ENCODE data around the gene NPLOC4.
A peak's percentile ranks its signal among the peaks of the same experiment; 100 is the strongest.

The NPLOC4 gene

DNA sequence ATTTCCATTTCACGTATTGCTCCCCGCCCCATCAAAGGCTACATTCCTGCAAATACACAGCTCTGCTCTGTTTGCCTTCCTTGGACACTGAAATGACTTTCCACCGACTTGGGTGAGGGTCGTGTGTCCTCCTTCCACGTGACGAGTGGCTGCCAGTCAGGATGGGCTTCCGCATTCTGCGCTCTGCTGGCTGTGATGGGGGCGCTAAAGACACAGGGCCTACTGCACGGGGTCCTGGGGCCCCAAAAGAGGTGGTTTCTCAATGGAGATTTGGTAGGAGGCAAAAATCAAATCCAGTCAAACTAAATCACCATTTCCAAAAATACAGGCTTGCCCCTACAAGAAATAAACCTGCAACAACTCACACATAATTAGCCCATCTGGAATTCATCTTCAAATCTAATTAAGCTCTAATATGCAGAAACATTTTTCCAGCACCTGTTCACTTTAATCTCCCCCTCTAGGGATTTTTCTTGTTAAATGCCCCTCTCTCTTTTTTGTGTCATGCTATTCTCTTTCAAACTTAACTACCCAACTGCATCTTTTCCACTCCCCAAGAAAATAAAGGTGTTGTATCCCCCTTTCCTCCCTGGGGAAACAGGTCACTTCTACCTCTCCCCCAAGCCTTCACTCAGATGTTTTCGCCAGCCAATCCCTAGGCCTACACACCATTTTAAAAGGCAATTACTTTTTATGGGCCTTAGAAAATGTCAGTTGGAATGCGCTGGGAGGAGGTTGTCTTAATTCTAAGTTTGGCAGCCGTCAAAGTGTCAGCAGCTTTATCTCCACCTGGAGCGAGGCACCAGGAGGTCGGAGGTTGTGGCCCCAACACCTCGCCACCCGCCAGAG is 62.9 kb downstream of the NPLOC4 start (continued):
- TF ChIP-seq, protein P1, sequence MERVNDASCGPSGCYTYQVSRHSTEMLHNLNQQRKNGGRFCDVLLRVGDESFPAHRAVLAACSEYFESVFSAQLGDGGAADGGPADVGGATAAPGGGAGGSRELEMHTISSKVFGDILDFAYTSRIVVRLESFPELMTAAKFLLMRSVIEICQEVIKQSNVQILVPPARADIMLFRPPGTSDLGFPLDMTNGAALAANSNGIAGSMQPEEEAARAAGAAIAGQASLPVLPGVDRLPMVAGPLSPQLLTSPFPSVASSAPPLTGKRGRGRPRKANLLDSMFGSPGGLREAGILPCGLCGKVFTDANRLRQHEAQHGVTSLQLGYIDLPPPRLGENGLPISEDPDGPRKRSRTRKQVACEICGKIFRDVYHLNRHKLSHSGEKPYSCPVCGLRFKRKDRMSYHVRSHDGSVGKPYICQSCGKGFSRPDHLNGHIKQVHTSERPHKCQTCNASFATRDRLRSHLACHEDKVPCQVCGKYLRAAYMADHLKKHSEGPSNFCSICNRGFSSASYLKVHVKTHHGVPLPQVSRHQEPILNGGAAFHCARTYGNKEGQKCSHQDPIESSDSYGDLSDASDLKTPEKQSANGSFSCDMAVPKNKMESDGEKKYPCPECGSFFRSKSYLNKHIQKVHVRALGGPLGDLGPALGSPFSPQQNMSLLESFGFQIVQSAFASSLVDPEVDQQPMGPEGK (tag by site-specific recombination; IDR thresholded peaks at IDR 0.05), result no peak
- TF ChIP-seq, protein P2, sequence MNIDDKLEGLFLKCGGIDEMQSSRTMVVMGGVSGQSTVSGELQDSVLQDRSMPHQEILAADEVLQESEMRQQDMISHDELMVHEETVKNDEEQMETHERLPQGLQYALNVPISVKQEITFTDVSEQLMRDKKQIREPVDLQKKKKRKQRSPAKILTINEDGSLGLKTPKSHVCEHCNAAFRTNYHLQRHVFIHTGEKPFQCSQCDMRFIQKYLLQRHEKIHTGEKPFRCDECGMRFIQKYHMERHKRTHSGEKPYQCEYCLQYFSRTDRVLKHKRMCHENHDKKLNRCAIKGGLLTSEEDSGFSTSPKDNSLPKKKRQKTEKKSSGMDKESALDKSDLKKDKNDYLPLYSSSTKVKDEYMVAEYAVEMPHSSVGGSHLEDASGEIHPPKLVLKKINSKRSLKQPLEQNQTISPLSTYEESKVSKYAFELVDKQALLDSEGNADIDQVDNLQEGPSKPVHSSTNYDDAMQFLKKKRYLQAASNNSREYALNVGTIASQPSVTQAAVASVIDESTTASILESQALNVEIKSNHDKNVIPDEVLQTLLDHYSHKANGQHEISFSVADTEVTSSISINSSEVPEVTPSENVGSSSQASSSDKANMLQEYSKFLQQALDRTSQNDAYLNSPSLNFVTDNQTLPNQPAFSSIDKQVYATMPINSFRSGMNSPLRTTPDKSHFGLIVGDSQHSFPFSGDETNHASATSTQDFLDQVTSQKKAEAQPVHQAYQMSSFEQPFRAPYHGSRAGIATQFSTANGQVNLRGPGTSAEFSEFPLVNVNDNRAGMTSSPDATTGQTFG (tag by site-specific recombination; IDR thresholded peaks at IDR 0.05; ENCODE audit: borderline replicate concordance), result no peak
- TF ChIP-seq MEIS1 (CRISPR knock-in tag; IDR thresholded peaks at IDR 0.05; ENCODE audit: borderline replicate concordance) (no peak), BCL11B (tag by site-specific recombination; IDR thresholded peaks at IDR 0.05; ENCODE audit: low read depth) (peak; percentile 75; the same call in 1 of the 2 replicates), ZNF473 (tag by site-specific recombination; IDR thresholded peaks at IDR 0.05) (no peak), ZNF223 (tag by site-specific recombination; IDR thresholded peaks at IDR 0.05) (no peak), YY2 (tag by site-specific recombination; IDR thresholded peaks at IDR 0.05) (no peak), REPIN1 (tag by site-specific recombination; IDR thresholded peaks at IDR 0.05; ENCODE audit: low read depth) (no peak), ZNF585B (tag by site-specific recombination; IDR thresholded peaks at IDR 0.05) (no peak), BCL6B (tag by site-specific recombination; IDR thresholded peaks at IDR 0.05) (no peak), ZNF121 (tag by site-specific recombination; IDR thresholded peaks at IDR 0.05) (no peak), ZNF202 (tag by site-specific recombination; IDR thresholded peaks at IDR 0.05; ENCODE audit: borderline replicate concordance) (no peak), ZNF112 (tag by site-specific recombination; IDR thresholded peaks at IDR 0.05) (no peak), PRDM10 (tag by site-specific recombination; IDR thresholded peaks at IDR 0.05) (peak; percentile 46; the same call in 1 of the 2 replicates), SCRT2 (tag by site-specific recombination; IDR thresholded peaks at IDR 0.05) (no peak), ZFP3 (tag by site-specific recombination; IDR thresholded peaks at IDR 0.05; ENCODE audit: low read depth) (no peak), ZNF423 (tag by site-specific recombination; IDR thresholded peaks at IDR 0.05) (no peak; the same call in 1 of the 2 replicates)
- TF ChIP-seq, protein P3, sequence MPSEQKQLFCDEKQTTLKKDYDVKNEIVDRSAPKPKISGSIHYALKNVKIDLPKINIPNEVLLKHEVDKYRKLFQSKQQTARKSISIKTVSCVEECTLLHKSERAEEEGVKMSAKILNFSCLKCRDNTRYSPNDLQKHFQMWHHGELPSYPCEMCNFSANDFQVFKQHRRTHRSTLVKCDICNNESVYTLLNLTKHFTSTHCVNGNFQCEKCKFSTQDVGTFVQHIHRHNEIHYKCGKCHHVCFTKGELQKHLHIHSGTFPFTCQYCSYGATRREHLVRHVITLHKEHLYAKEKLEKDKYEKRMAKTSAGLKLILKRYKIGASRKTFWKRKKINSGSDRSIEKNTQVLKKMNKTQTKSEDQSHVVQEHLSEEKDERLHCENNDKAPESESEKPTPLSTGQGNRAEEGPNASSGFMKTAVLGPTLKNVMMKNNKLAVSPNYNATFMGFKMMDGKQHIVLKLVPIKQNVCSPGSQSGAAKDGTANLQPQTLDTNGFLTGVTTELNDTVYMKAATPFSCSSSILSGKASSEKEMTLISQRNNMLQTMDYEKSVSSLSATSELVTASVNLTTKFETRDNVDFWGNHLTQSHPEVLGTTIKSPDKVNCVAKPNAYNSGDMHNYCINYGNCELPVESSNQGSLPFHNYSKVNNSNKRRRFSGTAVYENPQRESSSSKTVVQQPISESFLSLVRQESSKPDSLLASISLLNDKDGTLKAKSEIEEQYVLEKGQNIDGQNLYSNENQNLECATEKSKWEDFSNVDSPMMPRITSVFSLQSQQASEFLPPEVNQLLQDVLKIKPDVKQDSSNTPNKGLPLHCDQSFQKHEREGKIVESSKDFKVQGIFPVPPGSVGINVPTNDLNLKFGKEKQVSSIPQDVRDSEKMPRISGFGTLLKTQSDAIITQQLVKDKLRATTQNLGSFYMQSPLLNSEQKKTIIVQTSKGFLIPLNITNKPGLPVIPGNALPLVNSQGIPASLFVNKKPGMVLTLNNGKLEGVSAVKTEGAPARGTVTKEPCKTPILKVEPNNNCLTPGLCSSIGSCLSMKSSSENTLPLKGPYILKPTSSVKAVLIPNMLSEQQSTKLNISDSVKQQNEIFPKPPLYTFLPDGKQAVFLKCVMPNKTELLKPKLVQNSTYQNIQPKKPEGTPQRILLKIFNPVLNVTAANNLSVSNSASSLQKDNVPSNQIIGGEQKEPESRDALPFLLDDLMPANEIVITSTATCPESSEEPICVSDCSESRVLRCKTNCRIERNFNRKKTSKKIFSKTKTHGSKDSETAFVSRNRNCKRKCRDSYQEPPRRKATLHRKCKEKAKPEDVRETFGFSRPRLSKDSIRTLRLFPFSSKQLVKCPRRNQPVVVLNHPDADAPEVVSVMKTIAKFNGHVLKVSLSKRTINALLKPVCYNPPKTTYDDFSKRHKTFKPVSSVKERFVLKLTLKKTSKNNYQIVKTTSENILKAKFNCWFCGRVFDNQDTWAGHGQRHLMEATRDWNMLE (tag by site-specific recombination; conservative IDR thresholded peaks at IDR 0.05; ENCODE audit: low read depth), result no peak
- TF ChIP-seq, protein P4, sequence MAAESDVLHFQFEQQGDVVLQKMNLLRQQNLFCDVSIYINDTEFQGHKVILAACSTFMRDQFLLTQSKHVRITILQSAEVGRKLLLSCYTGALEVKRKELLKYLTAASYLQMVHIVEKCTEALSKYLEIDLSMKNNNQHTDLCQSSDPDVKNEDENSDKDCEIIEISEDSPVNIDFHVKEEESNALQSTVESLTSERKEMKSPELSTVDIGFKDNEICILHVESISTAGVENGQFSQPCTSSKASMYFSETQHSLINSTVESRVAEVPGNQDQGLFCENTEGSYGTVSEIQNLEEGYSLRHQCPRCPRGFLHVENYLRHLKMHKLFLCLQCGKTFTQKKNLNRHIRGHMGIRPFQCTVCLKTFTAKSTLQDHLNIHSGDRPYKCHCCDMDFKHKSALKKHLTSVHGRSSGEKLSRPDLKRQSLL (tag by site-specific recombination; IDR thresholded peaks at IDR 0.05), result no peak
- TF ChIP-seq, protein P5, sequence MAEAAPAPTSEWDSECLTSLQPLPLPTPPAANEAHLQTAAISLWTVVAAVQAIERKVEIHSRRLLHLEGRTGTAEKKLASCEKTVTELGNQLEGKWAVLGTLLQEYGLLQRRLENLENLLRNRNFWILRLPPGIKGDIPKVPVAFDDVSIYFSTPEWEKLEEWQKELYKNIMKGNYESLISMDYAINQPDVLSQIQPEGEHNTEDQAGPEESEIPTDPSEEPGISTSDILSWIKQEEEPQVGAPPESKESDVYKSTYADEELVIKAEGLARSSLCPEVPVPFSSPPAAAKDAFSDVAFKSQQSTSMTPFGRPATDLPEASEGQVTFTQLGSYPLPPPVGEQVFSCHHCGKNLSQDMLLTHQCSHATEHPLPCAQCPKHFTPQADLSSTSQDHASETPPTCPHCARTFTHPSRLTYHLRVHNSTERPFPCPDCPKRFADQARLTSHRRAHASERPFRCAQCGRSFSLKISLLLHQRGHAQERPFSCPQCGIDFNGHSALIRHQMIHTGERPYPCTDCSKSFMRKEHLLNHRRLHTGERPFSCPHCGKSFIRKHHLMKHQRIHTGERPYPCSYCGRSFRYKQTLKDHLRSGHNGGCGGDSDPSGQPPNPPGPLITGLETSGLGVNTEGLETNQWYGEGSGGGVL (tag by site-specific recombination; IDR thresholded peaks at IDR 0.05), result no peak

All from HEK293 (cell line).